Spleen (tissue), 11 donors: ENCODE data around the gene DEPDC5. TPM values are rescaled to one million over a fixed set of nuclear protein-coding genes. Genes with fewer than 3 reads are reported as not detected.
A peak's percentile ranks its signal among the peaks of the same experiment; 100 is the strongest.

Experiments
- DNase-seq: peaks from one replicate; pipeline ENCODE4 v3.0.0-alpha.2; 2020
- H3K27ac ChIP-seq, 8 donors: fragments of 200-600 bp; sonication (generic) in 7 of 8; 1 replicate in 4 of 8; 2 replicates in 4 of 8; pipeline versions ENCODE4 v1.5.0 to v1.8.0; 2016 to 2021; ENCODE audit warnings: inconsistent platforms in 4 of 8, mild to moderate bottlenecking in 4 of 8, moderate library complexity in 1 of 8
- H3K27me3 ChIP-seq, 7 donors: fragments of 200-600 bp; sonication (generic) in 6 of 7; replicated peaks in 1 of 7; 1 replicate in 4 of 7; 2 replicates in 3 of 7; pipeline versions ENCODE4 v1.5.0 to v1.8.0; 2016 to 2021; ENCODE audit warnings: inconsistent platforms in 3 of 7, mild to moderate bottlenecking in 1 of 7
- H3K36me3 ChIP-seq, 6 donors: fragments of 200-600 bp; sonication (generic) in 5 of 6; 1 replicate in 4 of 6; 2 replicates in 2 of 6; pipeline versions ENCODE4 v1.5.0 to v1.8.0; 2016 to 2021; ENCODE audit warnings: inconsistent platforms in 2 of 6
- H3K4me1 ChIP-seq, 6 donors: fragments of 200-600 bp; sonication (generic) in 5 of 6; 1 replicate in 3 of 6; 2 replicates in 3 of 6; pipeline versions ENCODE4 v1.5.0 to v1.8.0; 2016 to 2021; ENCODE audit warnings: inconsistent platforms in 3 of 6
- H3K4me3 ChIP-seq, 8 donors: fragments of 200-600 bp; sonication (generic) in 7 of 8; 1 replicate in 4 of 8; 2 replicates in 4 of 8; pipeline versions ENCODE4 v1.5.0 to v1.8.0; 2016 to 2021; ENCODE audit warnings: inconsistent platforms in 4 of 8, mild to moderate bottlenecking in 4 of 8, moderate library complexity in 2 of 8
- H3K9me3 ChIP-seq, 8 donors: fragments of 200-600 bp; sonication (generic) in 7 of 8; 1 replicate in 4 of 8; 2 replicates in 4 of 8; pipeline versions ENCODE4 v1.5.0 to v1.8.0; 2016 to 2021; ENCODE audit warnings: inconsistent platforms in 4 of 8
- POLR2A ChIP-seq, 3 donors: fragments of 450-650 bp; IDR thresholded peaks; one replicate each; pipeline ENCODE4 v1.5.1; 2017; ENCODE audit warnings: antibody characterized with exemption in 3 of 3, mild to moderate bottlenecking in 1 of 3
- POLR2AphosphoS5 ChIP-seq, 3 donors: sonication (generic); formaldehyde crosslinking; IDR thresholded peaks; one replicate each; pipeline ENCODE4 v1.5.1; 2017; ENCODE audit warnings: antibody characterized with exemption in 3 of 3
- WGBS, 5 donors: extraction: QIAGEN DNeasy Blood & Tissue Kit in 3 of 5; methylation state at CpG; one replicate each; pipeline versions ENCODE4 v1.1.5 to v1.1.7; 2013 to 2018; 5-methylcytosine and 5-hydroxymethylcytosine counted together
- intact Hi-C: fragments of 100-400 bp; cut with DNase I; formaldehyde crosslinking; loops from one replicate; pipeline ENCODE4 v1.15.0; 2023; ENCODE audit warnings: low total_unique reads
- polyA plus RNA-seq, 3 donors: library from polyadenylated mRNA; stranded (reverse); fragments of 200-250 nt; gene quantifications; one replicate each; pipeline ENCODE4 v1.2.1, GENCODE V29; 2013
- total RNA-seq, 7 donors: library from RNA; depleted of rRNA in 3 of 7; stranded (reverse); fragments of >200 nt in 3 of 7; fragmentation: NEBNext Ultra II Directional in 4 of 7; extraction: Animal tissue kit (Norgen Biotek cat#: 25700) in 4 of 7; gene quantifications; one replicate each; pipeline versions ENCODE4 v1.1.0 to v1.2.1, GENCODE V29; 2016 to 2021
- TF ChIP-seq, protein P1 (sequence below), 11 experiments: fragments of 200-600 bp in 7 of 11; fragments of 450-650 bp in 4 of 11; sonication (generic) in 4 of 11; IDR thresholded peaks in 8 of 11; conservative IDR thresholded peaks in 3 of 11; 1 replicate in 7 of 11; 2 replicates in 4 of 11; pipeline versions ENCODE4 v1.4.0 to v1.8.0; 2016 to 2021; ENCODE audit warnings: antibody characterized with exemption in 11 of 11, inconsistent platforms in 4 of 11, mild to moderate bottlenecking in 1 of 11
- donor health status: healthy with polysubstance abuse.
- donor health status: DM: no; HTN: no; CAD: no; lungs with moderate emphysema.
- donor health status: DM: no; HTN: no; CAD: no.
- donor health status: Bipolar disorder and iron deficiency.
- donor health status: healthy.
- donor health status: DM: no; HTN: no; CAD: no.
- donor health status: DM: yes; HTN: yes; CAD: no.

DEPDC5 gene
- total and polyA plus RNA-seq, 10 donors = 9.6 to 64.6 (median 44.3) TPM

DNA sequence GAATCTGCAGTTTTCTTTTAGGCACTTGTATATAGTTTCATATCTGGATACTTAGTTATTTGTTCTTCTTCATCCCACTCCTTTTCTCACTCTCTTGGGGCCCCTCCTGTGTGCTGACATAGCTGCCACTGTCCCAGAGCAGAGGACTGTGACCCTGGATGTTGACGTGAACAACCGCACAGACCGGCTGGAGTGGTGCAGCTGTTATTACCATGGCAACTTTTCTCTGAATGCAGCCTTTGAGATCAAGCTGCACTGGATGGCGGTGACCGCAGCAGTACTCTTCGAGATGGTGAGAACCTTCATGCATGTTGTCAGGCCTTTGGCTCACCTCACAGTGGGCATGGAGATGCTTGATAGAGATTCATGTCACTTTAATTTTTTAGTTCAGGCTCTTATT lies 139.6 kb downstream of the DEPDC5 start:
- no peak overlapping the region for H3K27ac ChIP-seq
- no peaks in the 10 kb centered on the region for H3K27me3 ChIP-seq
- H3K4me3 ChIP-seq = no peak overlapping the region
- TF ChIP-seq, protein P1, sequence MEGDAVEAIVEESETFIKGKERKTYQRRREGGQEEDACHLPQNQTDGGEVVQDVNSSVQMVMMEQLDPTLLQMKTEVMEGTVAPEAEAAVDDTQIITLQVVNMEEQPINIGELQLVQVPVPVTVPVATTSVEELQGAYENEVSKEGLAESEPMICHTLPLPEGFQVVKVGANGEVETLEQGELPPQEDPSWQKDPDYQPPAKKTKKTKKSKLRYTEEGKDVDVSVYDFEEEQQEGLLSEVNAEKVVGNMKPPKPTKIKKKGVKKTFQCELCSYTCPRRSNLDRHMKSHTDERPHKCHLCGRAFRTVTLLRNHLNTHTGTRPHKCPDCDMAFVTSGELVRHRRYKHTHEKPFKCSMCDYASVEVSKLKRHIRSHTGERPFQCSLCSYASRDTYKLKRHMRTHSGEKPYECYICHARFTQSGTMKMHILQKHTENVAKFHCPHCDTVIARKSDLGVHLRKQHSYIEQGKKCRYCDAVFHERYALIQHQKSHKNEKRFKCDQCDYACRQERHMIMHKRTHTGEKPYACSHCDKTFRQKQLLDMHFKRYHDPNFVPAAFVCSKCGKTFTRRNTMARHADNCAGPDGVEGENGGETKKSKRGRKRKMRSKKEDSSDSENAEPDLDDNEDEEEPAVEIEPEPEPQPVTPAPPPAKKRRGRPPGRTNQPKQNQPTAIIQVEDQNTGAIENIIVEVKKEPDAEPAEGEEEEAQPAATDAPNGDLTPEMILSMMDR (IDR thresholded peaks at IDR 0.05 in 8 of 11, conservative IDR thresholded peaks at IDR 0.05 in 3 of 11) = no peak
- no peak for TF ChIP-seq POLR2A (IDR thresholded peaks at IDR 0.05)
- peak; percentile 13 for DNase-seq
- no peaks in the 10 kb centered on the region for H3K9me3 ChIP-seq
- 90 to 93% (median 91%) methylated on average over 6 of the region's 6 CpGs for WGBS, 5 donors
- no peaks in the 10 kb centered on the region for H3K4me1 ChIP-seq
- peaks cover 0 to 100% (median 55%) of the 10 kb centered on the region in 6 donors for H3K36me3 ChIP-seq
- intact Hi-C loops = no loop called here

DNA sequence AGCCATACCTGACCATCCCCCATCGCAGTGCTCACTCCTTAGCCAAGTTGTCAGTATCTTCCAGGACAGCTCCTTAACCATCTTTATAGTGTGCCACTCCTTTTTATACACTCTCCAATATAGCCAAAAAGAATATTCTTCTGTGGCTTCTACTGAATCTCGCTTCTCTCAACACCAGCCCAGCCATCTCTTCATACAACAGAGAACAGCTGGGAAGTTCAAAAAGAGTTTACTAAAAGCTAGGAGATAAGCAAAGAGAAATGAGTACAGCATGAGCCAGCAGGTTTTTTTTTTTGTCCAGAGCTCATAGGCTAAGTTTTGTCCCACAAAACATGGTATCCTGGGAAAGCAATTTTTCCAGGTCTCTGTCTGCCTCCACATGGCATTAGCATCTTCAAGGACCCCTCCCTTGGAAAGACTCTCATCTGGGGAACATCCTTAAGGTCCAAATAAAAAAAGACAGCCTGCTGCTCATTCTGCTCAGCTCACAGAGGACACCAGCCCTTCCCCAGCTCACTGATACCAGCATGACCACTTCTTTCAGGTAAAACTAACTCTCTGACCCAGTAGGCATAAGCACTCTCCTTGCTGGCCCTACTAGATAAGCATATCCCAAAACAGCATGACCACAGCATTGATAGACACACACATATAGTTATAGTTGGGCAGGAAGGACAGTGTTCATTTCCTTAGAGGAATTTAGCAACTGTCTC lies 141.7 kb downstream of the DEPDC5 start:
- 92 to 100% (median 97%) methylated on average over 2 of the region's 2 CpGs for WGBS, 5 donors
- Histone ChIP-seq H3K27me3 (no peaks in the 10 kb centered on the region), H3K27ac (no peak overlapping the region), H3K36me3 (peaks cover 0 to 100% (median 58%) of the 10 kb centered on the region in 6 donors), H3K4me1 (no peaks in the 10 kb centered on the region), H3K4me3 (no peak overlapping the region), H3K9me3 (no peaks in the 10 kb centered on the region)
- TF ChIP-seq POLR2AphosphoS5 (IDR thresholded peaks at IDR 0.05) (no peak), POLR2A (IDR thresholded peaks at IDR 0.05) (no peak)
- TF ChIP-seq, protein P1 (IDR thresholded peaks at IDR 0.05 in 8 of 11, conservative IDR thresholded peaks at IDR 0.05 in 3 of 11) = no peak
- intact Hi-C loops = no loop called here
- DNase-seq = peak; percentile 1

DNA sequence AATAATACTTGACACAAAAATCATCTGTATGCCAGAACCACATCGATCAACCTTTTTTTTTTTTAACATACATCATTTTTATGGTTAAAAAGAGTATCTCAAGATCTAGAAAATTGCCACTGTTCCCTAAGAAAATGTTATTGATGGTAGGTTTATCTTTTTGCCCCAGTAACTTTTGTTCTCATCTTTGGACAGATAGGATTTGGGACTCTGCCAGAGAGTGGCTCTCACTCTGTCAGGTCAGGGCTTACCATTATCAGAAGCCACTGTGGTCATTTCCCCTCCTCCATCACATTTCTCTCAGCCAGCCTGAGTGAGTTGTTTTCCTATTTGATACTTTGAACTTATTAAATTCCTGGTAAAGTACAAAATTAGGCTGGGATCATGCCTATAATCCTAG lies 142.7 kb downstream of the DEPDC5 start:
- intact Hi-C loops = no loop called here
- TF ChIP-seq, protein P1 (IDR thresholded peaks at IDR 0.05 in 8 of 11, conservative IDR thresholded peaks at IDR 0.05 in 3 of 11) = no peak
- no peak for TF ChIP-seq POLR2AphosphoS5 (IDR thresholded peaks at IDR 0.05)
- TF ChIP-seq POLR2A (IDR thresholded peaks at IDR 0.05) = no peak

DNA sequence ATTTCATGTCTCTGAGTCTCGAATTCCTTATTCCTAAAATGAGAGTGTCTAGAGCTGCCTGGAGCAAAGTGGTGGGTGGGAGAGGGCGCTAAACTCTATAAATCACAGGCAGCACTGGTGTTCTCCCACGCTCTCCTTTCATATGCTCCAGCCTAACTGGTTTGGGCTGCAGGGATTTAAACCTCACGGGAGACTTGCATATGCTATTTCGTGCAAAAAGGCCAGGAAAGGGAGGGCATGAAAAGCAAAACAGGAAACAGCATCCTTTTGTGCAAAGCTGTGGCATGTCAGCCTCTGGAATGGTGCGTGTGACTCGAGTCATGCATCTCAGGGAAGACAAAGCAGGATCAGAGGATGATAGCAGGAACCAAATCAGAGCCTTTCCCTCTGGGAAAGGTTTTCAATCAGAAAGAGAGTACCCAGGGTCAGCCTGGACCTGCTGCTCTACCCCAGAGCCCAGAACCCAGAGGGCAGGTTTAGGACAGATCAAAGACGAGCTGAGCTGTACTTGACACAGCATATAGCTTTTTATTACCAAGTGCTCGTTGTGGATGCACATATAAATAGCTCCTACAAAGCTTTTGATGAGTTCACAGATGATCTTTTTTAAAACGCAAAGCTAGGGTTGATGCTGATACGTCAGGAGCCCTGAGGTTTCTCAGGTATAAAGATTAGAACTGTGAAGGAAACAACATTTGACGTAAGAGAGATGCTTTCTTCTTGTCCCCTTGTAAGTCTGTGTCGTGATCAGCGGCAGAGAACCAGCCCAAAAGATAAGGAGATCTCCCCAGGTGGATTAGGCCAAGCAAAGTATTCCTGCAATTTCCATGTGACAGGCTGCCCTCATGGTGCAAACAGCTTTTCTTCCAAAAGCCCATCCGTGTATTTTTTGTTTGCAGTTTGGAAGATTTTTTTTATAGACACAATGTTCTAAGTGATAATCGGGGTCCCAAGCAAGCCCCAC lies 144.3 kb downstream of the DEPDC5 start:
- Histone ChIP-seq H3K27me3 (no peaks in the 10 kb centered on the region), H3K4me3 (no peak overlapping the region), H3K36me3 (peaks cover 3 to 99% (median 67%) of the 10 kb centered on the region in 6 donors), H3K9me3 (no peaks in the 10 kb centered on the region), H3K27ac (no peak overlapping the region), H3K4me1 (no peaks in the 10 kb centered on the region)
- WGBS, 5 donors = 84 to 91% (median 87%) methylated on average over 16 of the region's 16 CpGs
- TF ChIP-seq POLR2A (IDR thresholded peaks at IDR 0.05) (no peak), POLR2AphosphoS5 (IDR thresholded peaks at IDR 0.05) (no peak)
- TF ChIP-seq, protein P1 (IDR thresholded peaks at IDR 0.05 in 8 of 11, conservative IDR thresholded peaks at IDR 0.05 in 3 of 11) = no peak
- intact Hi-C loops = no loop called here
- DNase-seq = peak; percentile 2

More for the DNA sequence above, 142.7 kb downstream of the DEPDC5 start:
- H3K9me3 ChIP-seq = no peaks in the 10 kb centered on the region
- no peak for DNase-seq
- H3K4me3 ChIP-seq = no peak overlapping the region
- H3K27ac ChIP-seq = no peak overlapping the region
- 93 to 100% (median 94%) methylated on average over 1 of the region's 1 CpG for WGBS, 5 donors
- peaks cover 0 to 100% (median 59%) of the 10 kb centered on the region in 6 donors for H3K36me3 ChIP-seq
- no peaks in the 10 kb centered on the region for H3K4me1 ChIP-seq
- H3K27me3 ChIP-seq = no peaks in the 10 kb centered on the region
